Activated naive CD8-positive, alpha-beta T cell treated with anti-CD3 and anti-CD28 coated beads, Interleukin-2, amount 50 U/mL, for 16 hours (primary cell): ENCODE measurements around the gene RRAS.

ENCODE experiments used
- DNase-seq: peaks from one replicate; pipeline ENCODE4 v3.0.0-alpha.2; 2020; ENCODE audit warnings: low read depth, low spot score

The RRAS gene

DNA sequence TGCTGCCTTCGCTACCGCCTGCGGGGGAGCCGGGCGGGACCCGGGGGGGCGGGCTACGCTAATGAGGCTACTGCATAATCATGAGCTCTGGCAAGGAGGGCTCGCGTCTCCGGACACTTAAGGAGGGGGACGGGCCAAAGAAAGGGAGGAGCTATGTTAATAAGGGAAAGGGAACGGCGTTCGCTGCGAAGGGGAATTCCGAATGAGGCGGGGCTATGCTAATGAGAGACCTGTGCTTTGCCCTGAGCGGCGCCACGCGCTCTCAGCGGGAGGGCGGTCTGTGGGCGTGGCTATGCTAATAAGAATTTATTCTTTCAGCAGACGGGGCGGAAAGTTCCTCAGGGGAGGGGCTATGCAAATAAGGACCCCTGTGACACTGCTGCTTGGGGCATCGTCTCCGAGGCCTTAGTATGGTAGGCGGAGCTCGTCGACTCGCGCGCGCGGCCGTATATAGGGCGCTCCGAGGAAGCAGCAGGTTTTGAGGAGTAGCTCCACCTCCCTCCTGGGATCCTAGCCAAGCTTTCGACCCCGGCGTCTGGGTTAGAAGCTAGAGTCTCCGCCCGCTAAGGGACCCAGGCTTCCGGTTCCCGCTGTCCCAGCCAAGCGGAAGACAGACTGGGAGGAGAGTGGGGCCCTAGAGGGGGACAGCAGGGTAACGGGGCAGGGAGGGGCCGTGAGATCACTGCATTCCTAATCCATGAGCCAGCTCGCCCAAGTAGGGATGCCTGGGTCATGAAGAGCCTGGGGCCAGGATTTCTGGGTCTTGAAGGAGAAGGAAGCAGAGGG is at the start of gene RRAS:
TSS of gene RRAS (minus strand) at position 31 of the 786 bp plus-strand sequence. CDS start 45 bp downstream, outside the sequence.
- peak; percentile 100 for DNase-seq

DNA sequence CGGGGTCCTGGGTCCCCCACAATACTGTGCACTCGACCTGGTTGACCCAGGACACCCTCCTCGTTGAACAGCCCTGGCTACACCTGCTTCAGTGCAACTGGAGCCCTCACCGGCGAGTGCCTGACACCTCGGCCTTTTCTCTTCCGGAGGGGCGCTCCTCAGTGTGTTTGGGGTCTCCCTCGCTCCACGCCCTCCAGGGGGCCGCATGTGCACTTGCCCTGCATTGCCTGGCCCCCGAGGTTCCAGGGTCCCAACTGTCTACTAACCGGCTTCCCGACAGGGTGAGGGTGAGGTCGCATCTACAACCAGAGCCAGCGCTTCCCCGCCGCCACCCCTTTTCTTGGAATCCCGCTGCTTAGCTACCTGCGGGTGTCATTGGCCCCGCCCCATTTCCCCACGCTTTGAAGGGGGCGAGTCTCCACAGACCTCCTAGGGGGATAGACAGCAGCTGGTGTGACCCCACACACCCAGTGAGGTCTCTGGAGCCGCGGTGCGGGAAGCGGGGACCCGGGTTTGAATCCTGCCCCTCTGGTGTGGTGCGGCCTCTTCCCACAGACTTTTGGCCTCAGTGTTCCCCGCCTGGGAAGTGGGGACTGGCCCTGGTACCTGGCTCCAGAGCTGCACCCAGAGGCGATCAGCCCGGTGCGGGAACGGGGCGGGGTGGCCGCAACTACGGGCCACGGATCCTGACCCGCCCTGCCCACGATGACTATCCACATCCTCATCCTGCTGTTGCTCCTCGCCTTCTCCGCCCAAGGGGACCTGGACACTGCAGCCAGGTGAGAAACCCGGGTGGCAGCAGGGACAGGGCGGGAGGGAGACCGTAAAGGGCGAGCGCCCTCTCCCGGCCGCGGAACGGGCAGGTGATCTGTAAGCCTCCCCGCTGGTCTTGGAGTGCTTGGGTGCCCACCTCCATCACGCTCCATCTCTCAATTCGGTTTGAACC is 49.5 kb upstream of the RRAS start, which contains the start of gene ADM5:
TSS of gene ADM5 (plus strand) at position 462 of the 946 bp plus-strand sequence. CDS start at position 706, 244 bp downstream.
- no peak for DNase-seq

DNA sequence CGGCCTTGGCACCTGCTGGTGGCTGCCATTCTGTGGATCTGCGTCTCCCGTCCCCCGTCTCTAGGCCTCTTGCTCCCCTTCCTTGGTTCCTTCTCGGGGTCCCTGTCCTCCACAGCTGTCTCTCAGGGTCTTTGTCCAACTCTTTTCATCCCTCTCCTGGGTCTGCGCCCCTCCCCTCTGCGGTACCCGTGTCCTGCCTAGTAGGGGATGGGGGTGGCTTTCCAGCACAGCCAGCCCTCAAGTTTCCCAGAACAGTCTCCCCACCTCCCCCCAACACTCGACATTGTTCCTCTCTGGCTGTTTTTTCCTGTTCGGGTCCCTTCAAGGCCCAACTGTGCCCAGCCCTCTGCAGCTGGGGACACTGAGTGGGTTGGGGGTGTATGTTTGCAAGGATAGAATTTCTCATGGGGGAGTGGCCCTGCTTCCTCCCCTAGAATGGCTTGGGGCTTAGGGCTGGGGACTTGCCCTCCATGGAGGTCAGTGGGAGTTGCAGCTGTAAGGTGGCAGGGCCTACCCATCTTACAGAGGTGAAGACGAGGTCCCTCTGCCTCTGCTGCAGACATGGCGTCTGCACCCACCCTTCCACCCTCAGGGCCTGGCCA is 48.7 kb upstream of the RRAS start:
- DNase-seq = no peak

DNA sequence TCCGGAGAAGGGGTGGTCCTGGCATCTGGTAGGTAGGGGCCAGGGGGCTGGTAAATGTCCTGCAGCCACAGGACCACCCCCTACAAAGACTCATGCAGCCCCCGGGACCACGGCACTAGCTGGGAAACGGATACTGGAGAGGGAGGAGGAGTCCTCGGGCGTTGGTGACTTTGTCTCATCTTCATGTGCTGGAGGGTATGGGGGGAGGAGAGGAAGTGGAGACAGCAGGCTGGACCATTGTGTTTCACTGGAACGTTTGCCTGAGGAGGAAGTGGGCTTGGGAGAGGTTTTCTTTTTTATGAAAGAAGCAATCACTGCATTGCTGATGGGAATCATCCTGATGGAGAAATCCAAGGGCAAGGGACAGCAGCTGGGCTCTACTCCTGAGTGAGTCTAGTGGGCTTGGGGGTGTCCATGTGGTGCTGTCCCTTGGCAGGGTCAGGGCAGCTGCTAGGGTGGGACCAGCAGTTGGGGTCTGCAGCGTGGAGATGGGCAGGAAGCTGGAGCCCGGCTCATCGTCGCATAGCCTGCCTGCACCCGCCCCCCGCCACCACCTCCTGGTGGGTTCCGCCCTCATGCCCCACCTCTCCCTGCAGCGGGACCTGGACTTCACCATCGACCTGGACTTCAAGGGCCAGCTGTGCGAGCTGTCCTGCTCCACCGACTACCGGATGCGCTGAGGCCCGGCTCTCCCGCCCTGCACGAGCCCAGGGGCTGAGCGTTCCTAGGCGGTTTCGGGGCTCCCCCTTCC is 47.8 kb upstream of the RRAS start:
- DNase-seq = no peak

DNA sequence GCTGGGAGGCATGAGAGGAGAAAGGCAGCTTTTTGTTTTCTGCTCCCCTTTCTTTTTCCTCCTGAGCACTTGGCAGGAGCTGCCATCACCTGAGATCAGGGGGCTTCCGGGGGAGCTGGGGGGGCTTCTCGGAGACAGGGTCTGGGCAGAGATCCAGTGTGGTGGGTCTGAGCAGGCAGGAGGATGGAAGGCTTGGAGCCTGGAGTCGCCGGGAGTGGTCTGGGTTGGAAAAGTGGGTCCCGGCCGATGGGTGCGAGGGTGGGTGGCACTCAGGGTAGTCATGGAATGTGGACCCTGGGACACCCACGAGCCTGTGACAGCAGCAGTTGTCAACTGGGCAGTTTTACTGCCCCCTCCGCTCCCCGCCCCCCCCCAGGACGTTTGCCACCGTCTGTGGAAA is 47.2 kb upstream of the RRAS start:
- no peak for DNase-seq

DNA sequence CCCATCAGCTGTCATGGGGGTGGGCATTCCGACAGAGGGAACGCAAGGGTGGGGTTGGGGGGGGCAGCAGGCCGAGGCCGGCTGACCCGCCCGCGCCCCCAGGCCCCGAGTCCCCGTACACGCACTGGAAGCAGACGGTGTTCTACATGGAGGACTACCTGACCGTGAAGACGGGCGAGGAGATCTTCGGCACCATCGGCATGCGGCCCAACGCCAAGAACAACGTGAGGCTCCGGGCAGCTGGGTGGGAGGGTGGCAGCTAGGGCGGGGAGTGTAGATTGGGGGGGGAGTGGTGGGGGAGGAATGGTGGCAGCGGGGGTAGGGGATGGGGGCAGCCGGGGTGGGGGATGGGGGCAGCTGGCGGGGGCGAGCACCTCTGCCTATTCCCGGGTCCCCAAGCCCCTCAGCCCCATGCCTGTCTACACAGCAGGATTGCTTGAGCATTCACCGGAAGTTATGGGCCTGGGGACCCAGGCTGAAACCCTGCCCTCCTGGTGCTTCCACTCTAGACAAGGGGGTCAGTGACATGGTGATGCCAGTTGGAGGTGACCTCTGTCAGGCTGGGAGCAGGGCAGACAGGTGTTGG is 46.7 kb upstream of the RRAS start:
- no peak for DNase-seq

DNA sequence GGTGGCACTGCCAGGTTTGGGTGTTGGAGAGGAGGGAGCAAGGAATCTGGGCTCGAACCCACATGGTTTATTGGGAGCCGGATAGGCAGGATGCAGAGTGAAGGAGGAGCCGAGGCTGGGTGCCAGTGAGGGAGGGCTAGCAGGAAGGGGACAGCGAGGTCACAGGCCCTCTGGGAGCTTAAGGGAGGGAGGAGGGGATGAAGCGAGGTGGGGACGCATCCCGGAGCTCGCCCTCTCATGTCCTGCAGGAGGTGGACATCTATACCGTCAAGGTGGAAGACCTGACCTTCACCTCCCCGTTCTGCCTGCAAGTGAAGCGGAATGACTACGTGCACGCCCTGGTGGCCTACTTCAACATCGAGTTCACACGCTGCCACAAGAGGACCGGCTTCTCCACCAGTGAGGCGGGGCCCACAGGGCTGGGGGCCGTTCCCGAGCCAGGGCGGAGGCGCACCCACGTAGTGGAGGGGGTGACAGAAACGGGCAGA is 45.9 kb upstream of the RRAS start:
- DNase-seq = no peak

DNA sequence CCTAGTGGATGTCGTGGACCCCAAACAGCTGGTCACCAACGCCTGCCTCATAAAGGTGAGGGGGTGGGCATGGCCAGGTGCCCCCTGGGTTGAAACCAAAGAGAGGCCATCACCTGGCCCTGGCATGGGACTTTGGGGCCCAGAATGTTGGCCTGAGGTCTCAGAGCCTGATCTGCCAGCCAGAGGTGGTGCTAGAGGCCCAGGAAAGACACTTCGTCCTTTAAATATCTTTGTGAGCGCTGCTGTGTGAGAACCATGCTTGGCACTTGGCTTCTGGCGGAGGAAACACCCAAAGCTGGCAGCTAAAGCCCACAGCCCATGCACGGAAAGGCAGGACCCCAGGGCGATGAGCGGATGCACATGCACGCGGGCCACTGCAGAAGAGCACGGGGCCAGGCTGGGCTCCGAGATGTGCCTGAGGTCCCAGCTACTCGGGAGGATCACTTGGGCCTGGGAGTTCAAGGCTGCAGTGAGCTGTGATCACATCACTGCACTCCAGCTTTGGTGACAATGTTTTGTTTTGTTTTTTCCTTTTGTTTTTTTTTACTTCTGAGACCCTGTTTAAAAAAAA is 45.1 kb upstream of the RRAS start:
- no peak for DNase-seq

DNA sequence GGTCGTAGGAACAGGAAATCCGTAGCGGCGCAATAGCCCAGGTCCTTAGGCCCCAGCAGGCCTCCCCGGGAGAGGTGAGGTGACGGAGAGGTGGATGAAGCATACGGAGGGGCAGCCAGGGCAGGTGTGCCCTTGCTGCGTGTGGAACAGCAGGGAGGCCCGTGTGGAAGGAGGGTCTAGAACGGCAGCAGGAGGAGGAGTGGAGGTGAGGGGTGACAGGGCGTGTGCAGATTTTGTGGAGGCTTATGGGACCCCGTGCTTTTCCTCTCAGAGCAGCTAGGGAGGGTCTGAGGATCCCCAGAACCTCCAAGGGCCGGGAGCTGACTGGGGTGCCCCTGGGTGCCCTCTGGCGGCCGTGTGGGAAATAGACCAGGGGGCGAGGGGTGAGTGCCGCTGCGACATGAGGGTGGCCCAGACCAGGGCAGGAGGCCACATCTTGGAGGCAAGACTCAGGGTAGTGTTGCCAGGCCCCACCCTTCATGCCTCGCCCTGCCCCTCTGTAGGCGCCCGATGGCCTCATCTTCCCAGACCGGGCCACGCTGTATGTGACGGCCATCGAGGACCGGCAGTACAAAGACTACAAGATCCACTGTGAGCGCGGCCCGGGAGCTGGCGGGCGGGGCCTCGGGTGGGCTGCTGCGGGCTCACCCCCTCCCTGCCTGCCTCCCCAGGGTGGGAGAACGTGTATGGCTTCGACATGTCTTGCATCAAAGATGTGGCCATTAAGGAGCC is 44.5 kb upstream of the RRAS start:
- no peak for DNase-seq

DNA sequence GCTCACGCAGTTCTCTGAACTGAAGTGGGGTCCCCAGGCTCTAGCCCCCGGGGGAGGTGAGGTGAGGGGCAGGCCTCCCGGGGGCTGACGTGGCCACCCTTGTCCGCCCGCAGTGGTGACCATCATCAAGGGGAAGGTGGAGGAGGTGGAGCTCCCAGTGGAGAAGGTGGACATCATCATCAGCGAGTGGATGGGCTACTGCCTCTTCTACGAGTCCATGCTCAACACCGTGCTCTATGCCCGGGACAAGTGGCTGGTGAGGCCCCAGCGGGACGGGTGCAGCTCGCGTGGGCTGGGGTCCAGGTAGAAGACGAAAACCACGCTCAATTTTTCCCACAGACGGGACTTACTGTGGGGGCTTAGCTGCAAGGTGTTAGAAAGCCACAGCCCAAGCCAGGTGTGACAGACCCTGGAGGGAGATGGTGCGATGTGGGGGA is 43.9 kb upstream of the RRAS start:
- DNase-seq = no peak

DNA sequence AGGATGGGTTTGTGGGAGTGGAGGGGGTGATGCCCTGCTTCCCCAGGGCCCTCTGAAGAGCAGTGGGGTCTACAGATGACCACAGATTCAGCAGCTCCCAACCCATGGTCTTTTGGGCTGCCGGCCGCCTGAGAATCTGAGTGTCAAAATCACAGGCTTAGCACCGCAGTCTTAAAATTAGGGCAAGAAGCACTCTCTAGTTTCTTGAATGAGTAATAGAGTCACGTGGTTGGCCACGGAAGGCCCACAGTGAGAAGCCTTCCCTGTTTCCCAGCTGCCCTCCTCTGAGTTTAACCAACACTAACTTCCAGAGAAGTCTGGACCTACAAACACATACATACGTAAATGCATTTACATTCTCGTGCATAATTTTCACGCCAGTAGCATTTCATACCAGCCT is 42.3 kb upstream of the RRAS start:
- DNase-seq = no peak

DNA sequence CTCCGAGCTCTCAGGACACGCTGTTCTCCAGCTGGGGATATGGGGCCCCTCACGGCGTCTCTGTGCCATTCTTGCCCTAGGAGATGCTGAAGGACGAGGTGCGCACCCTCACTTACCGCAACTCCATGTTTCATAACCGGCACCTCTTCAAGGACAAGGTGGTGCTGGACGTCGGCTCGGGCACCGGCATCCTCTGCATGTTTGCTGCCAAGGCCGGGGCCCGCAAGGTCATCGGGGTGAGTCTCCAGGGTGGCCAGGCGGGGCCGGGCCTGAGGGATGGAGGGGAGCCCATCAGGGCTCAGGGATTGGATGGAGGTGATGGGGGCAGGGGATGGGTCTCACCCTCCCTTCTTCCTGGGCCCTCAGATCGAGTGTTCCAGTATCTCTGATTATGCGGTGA is 41.9 kb upstream of the RRAS start:
- no peak for DNase-seq

DNA sequence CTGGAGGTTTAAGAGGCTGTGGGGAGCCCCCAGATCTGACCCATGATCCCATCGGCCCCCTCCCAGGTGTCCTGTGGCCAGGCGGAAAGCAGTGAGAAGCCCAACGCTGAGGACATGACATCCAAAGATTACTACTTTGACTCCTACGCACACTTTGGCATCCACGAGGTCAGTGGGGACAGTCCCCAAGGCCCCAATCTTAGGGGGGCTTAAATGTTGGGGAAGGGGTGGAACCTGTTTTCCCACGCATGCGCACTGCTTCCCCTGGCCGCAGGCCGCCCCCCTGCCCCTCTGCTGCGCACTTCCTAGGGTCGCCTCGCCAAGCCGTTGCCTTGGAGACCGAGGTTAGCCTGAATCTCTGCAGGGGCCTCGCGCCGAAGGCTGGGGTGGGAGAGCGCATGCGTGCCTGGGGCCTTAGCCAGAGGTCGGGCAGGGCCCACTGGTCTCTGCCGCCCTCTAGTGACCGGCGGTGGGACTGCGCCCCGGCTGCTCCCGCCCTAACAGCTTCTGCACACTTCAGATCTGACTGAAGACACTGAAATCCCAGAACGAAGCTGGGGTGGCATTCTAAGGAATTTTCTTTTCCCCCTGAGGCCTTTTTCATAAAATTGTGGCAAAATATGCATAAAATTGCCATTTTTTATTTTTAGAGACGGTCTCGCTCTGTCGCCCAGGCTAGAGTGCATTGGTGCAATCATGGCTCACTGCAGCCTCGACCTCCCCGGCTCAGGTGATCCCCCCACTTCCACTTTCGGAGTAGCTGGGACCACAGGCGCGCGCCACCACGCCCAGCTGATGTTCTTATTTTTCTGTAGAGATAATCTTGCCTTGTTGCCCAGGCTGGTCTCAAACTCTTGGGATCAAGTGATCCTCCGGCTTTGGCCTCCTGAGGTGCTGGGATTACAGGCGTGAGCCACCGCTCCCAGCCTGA is 40.7 kb upstream of the RRAS start:
- DNase-seq = peak; percentile 92

DNA sequence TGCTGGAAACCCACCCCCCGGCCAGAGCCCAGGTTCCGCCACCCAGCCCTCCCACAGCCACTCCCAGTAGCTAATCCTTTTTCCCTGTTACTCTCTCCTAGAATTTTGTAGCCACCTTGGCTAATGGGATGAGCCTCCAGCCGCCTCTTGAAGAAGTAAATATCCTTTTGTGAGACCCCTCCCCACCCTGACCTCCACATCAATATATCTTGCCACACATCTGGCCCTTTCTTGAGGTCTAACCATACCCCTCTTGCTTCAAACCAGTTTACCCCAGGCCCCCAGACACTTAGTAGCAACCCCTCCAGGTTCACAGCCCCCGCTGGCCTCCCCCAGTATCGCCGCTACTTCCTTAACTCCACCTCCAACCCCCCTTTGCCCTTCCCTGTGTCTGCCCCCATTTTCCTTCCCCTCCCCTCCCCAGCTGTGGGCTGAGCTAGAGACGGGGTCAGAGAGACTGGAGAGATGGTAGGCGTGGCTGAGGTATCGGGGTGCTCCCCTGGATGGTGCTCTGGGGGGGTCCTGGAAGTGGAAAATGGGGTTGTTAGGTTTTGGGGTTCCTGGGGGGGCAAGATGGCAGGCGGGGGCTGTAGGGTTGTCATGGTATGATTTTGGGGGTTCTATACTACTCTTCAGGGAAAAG is 39.9 kb upstream of the RRAS start:
- DNase-seq = no peak

DNA sequence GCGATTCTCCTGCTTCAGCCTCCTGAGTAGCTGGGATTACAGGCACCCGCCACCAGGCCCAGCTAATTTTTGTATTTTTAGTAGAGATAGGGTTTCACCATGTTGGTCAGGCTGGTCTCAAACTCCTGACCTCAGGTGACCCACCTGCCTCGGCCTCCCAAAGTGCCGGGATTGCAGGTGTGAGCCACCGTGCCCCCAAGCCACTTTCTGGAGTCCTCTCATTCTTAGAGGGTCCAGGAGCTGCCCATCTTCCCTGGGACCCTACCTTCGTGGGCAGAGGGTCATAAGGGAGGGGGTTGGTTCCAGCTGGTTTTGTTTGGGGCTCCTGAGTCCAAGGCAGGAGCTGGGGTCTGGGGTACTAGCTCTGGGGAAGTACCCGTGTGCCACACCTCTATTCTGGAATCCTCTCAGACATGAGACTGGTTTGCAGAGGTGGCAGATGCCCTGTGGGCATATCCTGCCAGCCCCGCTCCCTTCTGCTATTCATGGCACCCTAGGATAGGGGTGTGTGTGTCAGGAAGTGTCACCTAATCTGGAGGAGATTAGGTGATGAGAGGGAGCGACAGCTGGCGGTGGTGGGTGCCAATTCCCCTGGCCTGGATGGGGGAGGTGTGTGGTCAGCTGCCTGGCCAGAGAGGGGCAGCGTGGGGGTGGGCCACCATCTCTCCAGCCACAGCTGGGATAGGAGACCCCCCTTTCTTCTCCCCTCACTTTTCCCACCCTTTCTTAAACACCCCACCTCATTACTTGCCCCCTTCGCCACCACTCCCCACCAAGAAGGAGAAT is 39.2 kb upstream of the RRAS start:
- no peak for DNase-seq

DNA sequence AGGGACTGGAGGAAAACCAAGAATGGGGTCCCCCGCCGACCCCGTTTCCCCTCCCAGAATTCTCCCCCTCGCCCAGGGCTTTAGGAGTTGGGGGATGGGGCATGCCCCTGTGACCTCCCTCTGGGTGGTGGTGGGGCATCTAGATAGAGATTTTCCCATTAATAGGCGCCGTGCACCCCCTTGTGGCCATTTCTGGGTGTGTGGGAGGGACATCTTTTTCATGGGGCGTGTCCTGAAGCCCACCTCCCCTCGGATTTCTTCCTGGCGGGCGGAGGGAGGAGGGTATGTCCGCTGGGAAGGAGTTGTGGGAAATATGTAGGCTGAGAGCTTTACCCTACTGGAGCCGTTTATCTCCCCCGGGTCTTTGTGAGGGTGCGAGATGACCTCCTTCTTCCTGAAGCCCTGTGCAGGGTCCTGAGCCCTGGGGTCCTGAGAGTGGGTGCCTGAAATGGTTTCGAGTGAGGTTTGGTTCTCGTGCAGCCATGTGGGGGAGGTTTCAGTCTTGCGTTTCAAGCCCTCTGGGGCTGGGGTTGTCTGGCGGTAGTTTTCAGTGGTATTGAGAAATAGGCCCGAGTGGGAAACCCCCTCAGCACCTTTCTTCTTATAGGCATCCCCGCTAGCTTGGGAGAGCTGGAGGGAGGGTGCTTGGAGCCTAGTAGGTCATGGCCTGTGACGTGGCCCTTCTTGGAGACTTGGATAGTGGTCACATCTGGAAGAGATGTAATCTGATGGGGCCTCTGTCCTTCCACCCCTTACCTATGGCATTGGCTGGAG is 38.1 kb upstream of the RRAS start:
- peak; percentile 68 for DNase-seq
